Measurements from ENCODE around the gene THRSP.

The THRSP gene

DNA sequence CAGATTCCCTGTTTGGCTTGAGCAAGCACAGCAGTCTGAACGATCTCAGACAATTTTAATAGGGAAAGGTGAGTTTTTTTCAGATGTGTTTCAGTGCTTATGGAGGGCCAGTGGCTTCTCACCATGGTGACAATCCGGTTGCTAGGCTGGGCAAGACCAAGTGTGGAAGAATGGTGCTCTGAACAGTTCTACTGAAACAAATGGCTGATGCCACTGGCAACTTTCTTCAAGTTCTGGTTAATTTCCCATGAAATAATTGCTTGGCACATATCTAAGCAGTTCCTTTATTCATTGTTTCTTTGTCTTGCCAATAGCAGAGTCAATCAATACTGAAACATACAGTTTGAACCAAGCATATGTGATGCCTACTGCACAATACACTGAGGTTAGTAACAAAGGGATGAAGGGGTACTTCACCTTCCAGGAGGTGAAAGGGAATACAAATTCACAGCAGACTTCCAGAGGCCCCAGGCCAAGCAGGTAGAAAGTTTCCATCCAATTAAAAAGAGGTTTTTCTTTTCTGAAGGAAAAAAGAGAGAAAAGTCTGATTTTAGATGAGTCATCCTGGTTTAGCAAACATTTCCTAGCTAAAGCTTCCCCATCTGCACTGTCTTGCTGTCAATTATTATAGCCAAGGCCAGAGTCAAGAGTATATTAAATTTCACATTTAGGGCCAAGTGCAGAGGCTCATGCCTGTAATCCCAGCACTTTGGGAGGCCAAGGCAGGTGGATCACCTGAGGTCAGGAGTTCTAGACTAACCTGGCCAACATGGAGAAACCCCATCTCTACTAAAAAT lies 37.2 kb downstream of the THRSP start:
- no peak for DNase-seq

DNA sequence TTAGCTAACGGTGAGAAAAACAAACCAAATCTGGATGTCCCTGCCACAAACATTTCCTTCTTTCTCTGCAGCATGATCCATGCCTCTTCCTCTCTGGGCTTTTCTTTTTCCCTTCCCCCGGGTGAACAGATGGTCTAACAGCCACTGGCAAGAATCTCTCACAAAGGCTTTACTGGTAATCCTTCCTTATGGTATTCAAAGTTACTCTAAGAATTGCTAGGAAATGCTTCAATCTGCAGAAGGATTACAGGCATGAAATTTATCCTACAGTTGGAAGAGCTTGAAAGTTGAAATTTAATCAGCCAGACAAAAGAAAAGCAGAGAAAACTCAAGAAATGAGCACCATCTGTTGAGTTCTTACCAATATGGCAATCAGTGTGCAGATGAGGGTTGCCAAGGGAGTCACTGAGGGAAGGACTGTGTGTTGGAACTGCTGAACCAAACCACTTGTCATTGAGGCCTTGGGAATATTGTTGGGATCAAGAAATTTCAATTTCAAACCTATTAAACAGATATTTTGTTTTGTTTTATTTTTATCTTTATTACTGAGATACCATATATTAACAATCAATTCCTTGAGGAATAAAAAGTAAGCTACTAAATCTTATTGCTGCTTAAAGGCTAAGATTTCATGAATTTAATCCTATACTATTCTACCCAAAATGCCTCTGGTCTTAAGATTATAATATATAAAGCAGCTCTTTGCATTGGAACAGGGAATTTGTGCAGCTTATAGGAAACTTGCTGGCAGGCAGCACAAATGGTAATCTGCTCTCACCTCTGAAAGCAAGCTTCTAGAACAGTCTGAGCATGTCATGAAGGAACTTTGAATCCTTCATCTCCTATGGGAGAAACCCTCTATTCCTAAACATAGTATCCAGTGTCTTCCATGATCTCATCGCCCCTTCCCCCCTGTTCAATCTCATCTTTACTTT lies 45.7 kb downstream of the THRSP start:
- no peak for DNase-seq

DNA sequence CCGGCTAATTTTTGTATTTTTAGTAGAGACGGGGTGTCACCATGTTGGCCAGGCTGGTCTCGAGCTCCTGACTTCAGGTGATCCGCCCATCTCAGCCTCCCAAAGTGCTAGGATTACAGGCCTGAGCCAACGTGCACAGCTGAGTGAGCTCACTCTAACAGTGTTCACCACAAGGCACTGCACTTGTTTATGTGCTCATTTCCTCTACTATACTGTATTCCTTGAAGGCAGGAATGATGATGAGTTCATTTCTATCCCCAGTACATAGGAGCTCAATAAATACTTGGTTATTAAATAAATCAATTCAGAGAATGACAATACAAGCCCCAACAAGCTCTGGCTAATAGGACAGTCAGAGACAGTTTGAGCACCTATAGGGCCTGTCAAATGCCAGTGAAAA lies 46.7 kb downstream of the THRSP start:
- DNase-seq, result no peak

DNA sequence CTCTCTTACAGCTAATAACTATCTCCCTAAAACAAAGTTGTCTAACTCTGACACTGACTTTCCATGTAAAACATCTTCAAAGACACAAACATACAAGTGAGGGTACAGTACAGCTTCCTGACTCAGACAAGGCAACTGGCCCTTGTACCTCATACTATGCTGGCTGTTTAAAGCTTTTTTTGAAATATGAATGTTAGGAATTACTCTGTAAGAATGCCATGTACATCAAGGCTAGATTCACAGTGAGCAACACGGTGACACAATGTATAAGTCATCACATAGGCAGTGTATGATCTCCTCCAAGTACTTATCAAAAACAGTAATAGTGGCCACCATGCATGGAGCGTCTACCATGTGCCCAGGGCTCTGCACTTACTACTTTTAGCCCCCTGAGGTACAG lies 47.2 kb downstream of the THRSP start:
- DNase-seq, result no peak

DNA sequence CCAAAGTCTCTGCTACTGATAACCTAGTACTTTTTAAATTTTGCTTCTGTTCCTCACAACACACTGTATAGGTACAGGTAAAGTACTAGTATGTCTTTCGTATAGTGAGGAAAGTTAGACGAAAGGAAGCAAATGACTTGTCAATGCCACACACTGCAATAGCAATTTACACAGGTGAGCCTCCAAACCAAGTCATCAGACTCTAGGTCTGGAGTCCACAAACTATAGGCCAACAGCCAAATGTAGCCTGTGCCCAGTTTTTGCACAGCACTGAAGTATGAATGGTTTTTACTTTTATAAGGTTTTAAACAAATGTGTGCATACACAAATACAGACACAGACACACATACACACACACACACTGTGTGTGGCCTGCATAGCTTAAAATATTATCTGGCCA lies 47.6 kb downstream of the THRSP start:
- DNase-seq, result no peak

DNA sequence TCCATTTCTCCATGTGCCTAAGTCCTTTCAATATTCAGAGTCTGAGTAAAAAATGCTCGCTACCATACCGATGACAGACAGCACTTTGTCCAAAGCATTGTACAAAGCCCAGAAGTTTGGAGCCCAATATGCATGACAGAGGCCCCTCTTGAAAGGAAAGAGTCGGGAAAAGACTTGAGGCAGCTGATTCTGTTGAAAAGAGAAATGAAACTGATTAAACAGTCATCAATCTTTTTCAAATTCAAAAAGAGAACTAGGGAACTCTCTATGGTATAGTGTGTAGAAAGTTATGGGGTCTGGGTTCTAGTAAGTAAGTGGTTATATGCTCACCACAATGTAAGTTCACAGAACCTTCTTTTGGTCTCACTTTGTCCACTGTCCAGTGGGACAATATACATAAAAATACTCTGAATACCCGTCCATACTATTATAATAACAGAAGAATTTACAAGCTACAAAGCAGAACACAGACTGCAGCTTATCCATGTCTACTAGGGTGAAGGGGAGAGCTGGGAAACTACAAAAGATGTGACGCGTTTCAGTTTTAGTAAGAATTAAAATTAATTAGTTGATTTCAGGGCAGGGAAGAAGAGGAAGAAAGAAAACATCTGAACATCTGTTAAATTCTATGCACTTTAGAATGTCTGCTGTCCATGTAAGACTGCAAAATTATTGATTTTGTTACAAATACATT lies 49.1 kb downstream of the THRSP start:
- no peak for DNase-seq

All from activated CD4-positive, alpha-beta T cell treated with anti-CD3 and anti-CD28 coated beads, Interleukin-2, Interleukin-6, amounts not matched to agents 100 ng/mL and 50 ng/mL, durations not matched to agents 16 hours and 8 hours (primary cell).